ENCODE results near the gene VEZT.

GRCh38 chr12:95187865-95188415, 29.7 kb upstream of the VEZT start:
- no peak for TF ChIP-seq CTCF (conservative IDR thresholded peaks at IDR 0.05 in 1 of 2, IDR thresholded peaks at IDR 0.05 in 1 of 2; ENCODE audit: low read depth in 1 of 2, low read length in 2 of 2)
- no peak for TF ChIP-seq EZH2 (IDR thresholded peaks at IDR 0.05; ENCODE audit: low read length, missing control alignments)
